GM10248 (cell line): ENCODE results near the gene C5.
"Not testable (repeated sequence)": the region's sequence is repeated elsewhere in the genome, so short reads cannot be mapped to it uniquely, and the experiment has no call there.

Experiments used
- CTCF ChIA-PET: fragments of 300-600 bp; sonication (Branson Sonifier 250); formaldehyde crosslinking; extraction: SDS; loops from one replicate; lab custom pipeline; 2021; ENCODE audit warnings: antibody characterized with exemption; lab: Yijun Ruan, JAX
- POLR2A ChIA-PET: fragments of 350-650 bp; sonication (Branson Sonifier 250); formaldehyde crosslinking; extraction: SDS; loops from one replicate; lab custom pipeline; 2020; ENCODE audit warnings: antibody characterized with exemption; lab: Yijun Ruan, JAX
- DNase-seq: peaks from one replicate; pipeline ENCODE4 v3.0.0; 2012; ENCODE audit errors: extremely low spot score
- TF ChIP-seq, protein P1 (sequence below): IDR thresholded peaks from 2 replicates; pipeline ENCODE4 v1.5.1; 2012; ENCODE audit warnings: mild to moderate bottlenecking, low read depth; ENCODE audit errors: extremely low read depth, missing control alignments, control extremely low read depth

Gene C5

DNA sequence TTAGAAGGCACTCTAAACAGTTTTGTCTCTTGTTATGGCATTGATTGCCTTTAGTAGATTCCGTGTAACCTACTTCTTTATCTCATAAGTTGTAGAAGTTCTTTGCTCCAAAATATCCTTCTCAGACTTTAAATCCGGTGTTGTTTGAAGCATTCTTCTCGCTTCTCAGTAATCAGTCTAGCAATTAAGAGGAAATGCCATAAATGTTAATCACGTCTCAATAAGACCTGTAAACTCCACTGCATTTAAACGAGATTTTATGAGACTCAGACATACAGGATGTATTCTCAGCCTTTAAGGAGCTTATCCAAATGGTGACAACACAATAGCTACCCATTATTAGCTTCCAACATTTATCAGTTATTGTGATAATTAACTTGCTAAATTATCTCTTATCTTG, 7.7 kb upstream of the C5 start:
- CTCF ChIA-PET, result interaction anchor here (0.6 to 6.2 kb wide), 4 partner anchors 9 to 76 kb away, joined by 3 to 78 read pairs (median 44); partner anchors contain the start of genes C5 and CNTRL
- TF ChIP-seq, protein P1, sequence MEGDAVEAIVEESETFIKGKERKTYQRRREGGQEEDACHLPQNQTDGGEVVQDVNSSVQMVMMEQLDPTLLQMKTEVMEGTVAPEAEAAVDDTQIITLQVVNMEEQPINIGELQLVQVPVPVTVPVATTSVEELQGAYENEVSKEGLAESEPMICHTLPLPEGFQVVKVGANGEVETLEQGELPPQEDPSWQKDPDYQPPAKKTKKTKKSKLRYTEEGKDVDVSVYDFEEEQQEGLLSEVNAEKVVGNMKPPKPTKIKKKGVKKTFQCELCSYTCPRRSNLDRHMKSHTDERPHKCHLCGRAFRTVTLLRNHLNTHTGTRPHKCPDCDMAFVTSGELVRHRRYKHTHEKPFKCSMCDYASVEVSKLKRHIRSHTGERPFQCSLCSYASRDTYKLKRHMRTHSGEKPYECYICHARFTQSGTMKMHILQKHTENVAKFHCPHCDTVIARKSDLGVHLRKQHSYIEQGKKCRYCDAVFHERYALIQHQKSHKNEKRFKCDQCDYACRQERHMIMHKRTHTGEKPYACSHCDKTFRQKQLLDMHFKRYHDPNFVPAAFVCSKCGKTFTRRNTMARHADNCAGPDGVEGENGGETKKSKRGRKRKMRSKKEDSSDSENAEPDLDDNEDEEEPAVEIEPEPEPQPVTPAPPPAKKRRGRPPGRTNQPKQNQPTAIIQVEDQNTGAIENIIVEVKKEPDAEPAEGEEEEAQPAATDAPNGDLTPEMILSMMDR, result no peak
- no peak for DNase-seq
- POLR2A ChIA-PET, result no interaction called here

DNA sequence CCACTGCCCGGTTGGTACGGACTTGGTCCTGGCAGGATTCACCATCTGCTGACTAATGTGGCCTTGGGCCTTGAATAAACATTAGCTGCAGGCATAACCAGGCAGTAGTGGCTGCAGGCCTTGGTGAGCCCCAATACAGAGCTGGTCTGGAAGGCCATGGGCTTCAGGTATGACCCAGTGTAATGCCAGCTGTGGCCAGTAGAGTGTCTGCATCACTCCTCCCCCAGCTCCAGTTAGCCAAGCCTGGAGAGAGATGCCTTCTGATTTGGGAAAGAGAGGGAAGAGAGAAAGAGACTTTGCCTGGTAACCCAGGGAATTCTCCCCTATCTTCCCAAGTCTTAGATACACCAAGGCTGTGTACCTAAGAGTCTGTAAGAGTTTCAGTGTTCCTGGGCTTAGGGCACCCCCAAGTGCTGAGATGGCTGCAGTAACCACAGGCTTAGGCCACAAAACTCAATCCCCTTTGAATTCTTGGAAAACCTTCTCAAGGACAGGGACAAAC, 5.6 kb upstream of the C5 start:
- POLR2A ChIA-PET, result no interaction called here
- TF ChIP-seq, protein P1, result no peak
- DNase-seq, result no peak
- CTCF ChIA-PET, result interaction anchor here (1.1 to 2.0 kb wide), 2 partner anchors 20 to 74 kb away, joined by 3 to 8 read pairs; no protein-coding TSS in a partner anchor

DNA sequence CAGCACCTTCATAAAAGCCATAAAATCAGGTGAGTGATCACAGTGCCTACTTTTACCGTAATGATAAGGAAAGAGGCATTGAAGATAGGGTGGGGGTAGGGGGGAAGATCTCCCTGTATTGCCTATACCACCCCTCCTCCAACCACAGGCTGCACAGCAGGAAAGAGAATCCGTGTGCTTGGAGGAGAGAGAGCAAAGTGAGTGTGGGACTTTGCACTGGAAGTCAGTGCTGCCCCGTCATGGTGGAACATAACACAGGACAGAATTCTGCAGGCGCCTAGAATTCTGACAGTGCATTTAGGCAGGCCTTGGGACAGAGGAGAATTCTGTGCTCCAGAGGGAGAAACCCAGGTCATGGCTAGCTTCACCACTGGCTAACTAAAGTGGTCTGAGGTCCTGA, 3.5 kb upstream of the C5 start:
- ChIA-PET CTCF (interaction anchor here (1.1 kb wide), 1 partner anchor 72 kb away, joined by 3 read pairs; no protein-coding TSS in a partner anchor), POLR2A (no interaction called here)
- TF ChIP-seq, protein P1, result no peak
- DNase-seq, result no peak

DNA sequence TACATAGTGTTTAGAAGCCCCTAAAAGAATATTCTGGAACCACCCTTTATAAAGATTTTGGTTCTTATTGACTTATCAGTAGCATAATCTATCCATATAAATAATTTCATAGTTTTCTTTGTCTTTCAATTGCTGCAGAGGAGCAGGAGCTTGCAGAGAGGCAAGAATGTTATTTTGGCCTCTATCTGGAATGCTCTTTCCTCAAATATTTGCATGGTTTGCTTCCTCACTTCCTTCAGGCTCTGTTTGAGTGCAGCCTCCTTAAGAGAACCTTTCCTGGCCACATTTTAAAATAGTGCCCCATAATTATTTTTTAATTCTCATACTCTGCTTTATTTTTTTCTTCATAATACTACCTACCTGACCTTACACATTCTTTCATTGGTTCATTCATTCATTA, 1.5 kb downstream of the C5 start:
- TF ChIP-seq, protein P1, result no peak

DNA sequence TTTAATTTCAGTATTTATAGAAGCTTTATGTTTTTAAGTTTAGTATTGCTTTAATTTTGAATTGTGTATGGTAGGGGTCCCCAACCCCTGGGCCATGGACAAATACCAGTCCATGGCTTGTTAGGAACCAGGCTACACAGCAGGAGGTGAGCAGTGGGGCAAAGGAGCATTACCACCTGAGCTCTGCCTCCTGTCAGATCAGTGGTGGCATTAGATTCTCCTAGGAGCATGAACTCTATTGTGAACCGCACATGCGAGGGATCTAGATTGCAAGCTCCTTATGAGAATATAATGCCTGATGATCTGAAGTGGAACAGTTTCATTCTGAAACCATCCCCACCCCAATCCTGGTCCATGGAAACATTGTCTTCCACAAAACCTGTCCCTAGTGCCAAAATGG, 1.9 kb downstream of the C5 start:
- POLR2A ChIA-PET, result no interaction called here
- CTCF ChIA-PET, result interaction anchor here (0.9 to 7.4 kb wide), 4 partner anchors 12 to 62 kb away, joined by 3 to 56 read pairs (median 6); no protein-coding TSS in a partner anchor
- TF ChIP-seq, protein P1, result no peak
- DNase-seq, result no peak

More for the DNA sequence above, 1.5 kb downstream of the C5 start:
- ChIA-PET POLR2A (no interaction called here), CTCF (interaction anchor here (0.9 to 7.4 kb wide), 5 partner anchors 11 to 63 kb away, joined by 3 to 56 read pairs (median 5); no protein-coding TSS in a partner anchor)
- DNase-seq, result no peak

DNA sequence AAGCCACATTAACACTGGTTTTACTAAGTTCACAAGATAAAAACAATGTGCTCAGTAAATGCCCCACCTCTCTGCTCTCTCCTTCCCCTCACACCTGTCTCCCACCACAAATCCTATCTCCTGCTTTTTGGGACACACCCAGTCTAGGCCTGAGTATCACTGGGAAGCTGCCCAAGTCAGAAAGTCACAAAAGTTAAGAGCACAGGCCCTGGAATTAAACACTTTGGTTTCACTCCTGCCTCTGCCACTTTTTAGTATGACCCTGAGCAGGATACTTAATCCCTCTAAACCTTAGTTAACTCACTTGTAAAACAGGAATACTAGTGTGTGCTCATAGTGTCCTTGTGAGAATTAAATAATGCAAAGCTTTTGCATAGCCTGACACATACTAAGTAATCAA, 11.3 kb downstream of the C5 start:
- DNase-seq, result no peak
- ChIA-PET POLR2A (no interaction called here), CTCF (interaction anchor here (1.0 to 3.8 kb wide), 6 partner anchors 10 to 22 kb away, joined by 3 to 12 read pairs (median 3); no protein-coding TSS in a partner anchor)
- TF ChIP-seq, protein P1, result no peak

DNA sequence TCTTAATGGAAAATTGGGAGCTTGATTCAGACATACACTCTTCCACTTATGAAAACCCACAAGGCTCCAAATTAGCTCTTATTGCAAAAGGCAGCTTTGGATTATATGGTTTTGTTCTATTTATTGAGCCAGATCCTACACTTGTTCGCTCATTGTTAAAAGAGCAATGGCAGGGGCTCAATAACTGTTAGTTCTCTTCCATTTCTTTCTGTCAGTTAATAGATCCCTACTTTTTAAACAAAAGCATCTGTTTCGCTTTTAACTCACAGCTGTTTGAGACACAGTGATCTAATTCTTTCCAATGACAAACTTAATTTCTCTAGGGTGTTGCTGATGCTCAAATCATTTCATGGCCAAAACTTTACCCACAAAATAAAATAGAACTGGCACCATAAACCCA, 11.7 kb downstream of the C5 start:
- ChIA-PET POLR2A (no interaction called here), CTCF (interaction anchor here (1.0 to 3.8 kb wide), 6 partner anchors 9 to 22 kb away, joined by 3 to 12 read pairs (median 3); no protein-coding TSS in a partner anchor)
- TF ChIP-seq, protein P1, result no peak
- no peak for DNase-seq

DNA sequence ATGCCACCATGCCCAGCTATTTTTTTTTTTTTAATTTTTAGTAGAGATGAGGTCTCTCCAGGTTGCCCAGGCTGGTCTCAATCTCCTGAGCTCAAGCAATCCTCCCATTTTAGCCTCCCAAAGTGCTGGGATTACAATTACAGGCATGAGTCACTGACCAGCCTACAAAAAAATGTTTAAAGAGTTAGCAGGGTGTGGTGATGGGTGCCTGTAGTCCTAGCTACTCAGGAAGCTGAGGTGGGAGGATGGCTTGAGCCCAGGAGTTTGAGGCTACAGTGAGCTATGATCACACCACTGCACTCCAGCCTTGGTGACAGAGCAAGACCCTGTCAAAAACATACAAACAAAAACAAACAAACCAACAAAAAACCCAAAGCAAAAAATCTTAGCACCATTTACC, 14.4 kb downstream of the C5 start:
- DNase-seq, POLR2A ChIA-PET: not testable (repeated sequence)
- CTCF ChIA-PET, result interaction anchor here (0.8 to 2.2 kb wide), 6 partner anchors 14 to 281 kb away, joined by 3 to 12 read pairs (median 4); partner anchors contain the start of gene C5
